Posterior vena cava (tissue), 2 donors: Measurements from ENCODE around the gene TSHZ1. TPM values are rescaled to one million over a fixed set of nuclear protein-coding genes. Genes with fewer than 3 reads are reported as not detected.

Experiments
- DNase-seq: peaks from one replicate; pipeline ENCODE4 v3.0.0-alpha.2; 2020; ENCODE audit warnings: low spot score
- intact Hi-C, 2 donors: fragments of 100-400 bp; cut with DNase I; formaldehyde crosslinking; loops; one replicate each; pipeline versions ENCODE4 v1.14.1 to v1.14.2; 2022 to 2023
- total RNA-seq, 2 donors: library from RNA; stranded (reverse); fragmentation: NEBNext Ultra II Directional; extraction: Animal tissue kit (Norgen Biotek cat#: 25700); gene quantifications; one replicate each; pipeline ENCODE4 v1.2.1, GENCODE V29; 2021
- donor health status: DM: yes; HTN: yes; CAD: no.
- donor health status: DM: yes; HTN: yes; CAD: no.

The TSHZ1 gene
- total RNA-seq, 2 donors from 2014 or later: 18.5 to 19.0 TPM

DNA sequence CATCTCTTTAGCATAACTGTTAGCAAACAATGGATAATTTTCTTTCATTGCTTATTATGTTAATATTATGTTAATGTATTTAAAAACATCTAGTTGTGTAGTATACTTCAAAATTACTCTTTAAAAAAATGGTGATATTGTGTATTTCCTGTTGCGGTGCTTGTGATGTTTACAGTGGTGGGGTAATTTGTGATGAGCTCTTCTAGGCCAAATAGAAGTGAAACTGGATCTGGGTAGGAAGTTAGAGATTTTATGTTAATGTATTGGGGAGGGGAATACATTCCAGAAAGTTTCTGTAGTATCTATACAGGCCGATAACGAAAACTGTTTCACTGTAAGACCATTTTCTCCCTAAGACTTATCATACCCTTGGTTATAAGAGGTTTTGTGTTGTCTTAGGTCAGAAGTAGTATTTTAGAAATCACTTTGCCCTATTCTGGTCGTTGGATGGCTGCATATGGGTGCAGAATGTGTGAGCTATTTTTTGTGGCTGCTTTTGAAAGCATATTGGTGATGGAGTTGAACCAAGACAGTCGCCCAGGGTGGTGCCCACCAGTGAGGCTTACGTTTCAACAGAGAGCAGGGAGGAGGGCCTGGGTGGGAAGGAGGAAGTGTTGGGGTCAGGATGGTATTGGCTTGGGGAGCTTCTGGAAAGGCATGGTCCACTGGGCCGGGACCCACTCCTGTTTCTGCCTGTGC lies 5.8 kb downstream of the TSHZ1 start:
- intact Hi-C loops: no loop called here

DNA sequence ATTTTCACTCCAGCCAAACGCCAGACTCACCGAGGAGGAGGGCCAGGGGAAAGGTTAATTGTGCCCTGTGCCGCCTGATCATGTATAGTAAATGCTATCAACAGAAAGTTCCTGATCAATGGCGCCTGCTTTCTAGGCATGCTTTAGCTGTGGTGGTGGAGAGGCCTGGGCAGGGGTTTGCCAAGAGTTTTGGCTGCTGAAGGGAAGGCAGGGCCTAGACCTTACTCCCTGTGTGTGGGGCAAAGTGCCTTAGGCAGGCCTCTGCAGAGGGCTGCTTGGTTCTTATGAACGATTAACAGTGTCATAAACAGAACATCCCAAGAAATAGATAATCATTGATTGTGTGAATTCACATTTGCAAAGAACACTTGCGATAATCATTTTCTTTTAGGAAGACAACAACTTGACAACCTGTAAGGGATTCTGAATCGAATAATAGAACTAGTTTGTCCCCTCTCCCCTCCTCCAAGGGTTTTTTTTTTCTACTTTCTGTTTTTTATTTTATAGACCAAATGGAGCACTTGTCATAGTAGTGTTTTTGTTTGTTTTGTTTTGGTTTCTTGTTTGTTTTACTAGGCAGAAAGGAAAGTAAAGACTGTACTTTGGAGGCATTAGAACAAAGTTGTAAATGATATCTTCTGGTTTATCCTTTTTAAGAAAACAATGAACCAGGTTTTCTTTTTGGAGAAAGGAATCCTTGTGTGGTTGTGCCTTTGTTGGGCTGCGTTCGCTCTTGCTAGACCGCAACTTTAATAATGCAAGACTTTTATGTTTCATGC lies 6.5 kb downstream of the TSHZ1 start:
- intact Hi-C loops: no loop called here
- DNase-seq: no peak

More for the DNA sequence above, 5.8 kb downstream of the TSHZ1 start:
- no peak for DNase-seq

DNA sequence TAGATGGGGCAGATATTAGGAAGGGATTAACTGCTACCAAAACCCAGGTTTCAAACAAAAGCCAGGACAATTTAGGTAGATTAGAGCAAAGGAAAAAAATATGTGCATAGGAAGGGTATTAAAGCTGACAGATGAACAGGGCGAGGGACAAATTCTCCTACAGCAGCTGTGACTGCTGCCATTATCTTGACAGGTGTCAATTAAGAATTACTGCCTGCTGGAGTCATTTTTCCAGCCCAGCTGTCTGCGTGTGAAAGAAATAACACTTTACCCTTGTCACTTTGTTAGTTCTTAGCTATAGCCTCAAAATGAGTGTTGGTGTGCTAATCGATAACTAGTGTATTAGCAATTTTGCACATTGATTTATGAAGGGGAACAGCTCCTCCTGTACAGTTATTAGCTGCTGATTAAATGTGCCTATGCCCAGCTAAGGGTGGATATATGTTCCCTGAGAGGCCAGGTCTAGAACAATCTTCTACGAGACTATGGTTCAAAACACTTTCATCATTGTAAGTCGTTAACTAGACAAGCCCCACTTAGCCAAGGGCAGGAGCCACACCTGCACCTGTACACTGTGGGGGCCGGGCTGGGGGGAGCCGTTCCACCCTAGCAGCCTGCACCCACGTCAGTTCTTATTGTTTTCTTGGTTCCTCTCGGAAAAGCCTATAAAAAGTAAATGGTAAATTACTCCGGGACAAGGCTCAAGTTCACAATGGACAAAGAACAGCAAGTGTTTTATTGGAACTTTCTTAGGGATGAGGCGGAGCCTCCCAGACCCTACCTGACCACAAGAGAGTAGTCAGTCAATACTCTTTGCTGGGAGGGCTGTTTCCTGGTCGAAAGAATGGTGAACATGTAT lies 7.7 kb downstream of the TSHZ1 start:
- intact Hi-C loops: no loop called here
- DNase-seq: no peak

- intact Hi-C loops: no loop called here
- no peak for DNase-seq
These were observed 9.3 kb downstream of the TSHZ1 start for GRCh38 chr18:75219745-75220375.

DNA sequence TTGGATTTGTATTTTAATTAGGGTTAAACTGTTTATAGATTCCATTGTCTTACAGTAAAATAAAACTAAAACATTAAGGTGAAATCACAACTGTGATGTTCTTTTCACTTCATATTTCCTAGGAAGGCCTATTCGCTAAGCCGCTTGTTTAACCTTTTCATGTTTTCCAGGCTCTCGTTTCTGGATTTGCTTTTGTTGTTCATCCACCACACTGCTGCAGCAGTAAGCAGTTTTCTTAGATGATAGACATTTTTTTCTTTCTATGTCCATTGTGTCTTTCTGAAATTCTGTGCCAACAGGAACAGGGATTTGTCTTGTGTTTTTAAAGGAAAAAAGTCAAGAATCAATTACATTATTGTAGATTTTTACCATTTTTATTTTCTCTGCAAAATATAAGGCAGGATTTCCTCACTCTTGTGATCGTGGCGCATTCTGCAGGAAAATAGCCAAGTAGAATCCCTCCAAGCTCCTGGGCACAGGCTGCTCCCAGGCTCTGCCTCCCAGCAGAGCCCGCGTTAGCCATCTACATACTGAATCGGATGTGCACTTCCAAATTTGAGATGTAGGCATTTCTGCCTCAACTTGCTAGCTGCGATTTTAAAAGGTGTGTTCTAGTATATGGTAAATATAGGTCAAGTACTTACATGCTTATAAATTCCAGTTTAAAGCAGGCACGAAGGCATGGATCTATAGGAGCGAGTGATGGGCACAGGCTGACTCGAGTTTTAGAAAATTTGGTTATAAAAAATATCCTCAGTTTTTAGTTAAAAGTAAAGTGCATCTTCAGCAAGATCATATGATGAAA lies 10.2 kb downstream of the TSHZ1 start:
- no peak for DNase-seq
- intact Hi-C loops: no loop called here

GRCh38 chr18:75221397-75221796 lies 10.8 kb downstream of the TSHZ1 start:
- intact Hi-C loops: no loop called here
- no peak for DNase-seq

DNA sequence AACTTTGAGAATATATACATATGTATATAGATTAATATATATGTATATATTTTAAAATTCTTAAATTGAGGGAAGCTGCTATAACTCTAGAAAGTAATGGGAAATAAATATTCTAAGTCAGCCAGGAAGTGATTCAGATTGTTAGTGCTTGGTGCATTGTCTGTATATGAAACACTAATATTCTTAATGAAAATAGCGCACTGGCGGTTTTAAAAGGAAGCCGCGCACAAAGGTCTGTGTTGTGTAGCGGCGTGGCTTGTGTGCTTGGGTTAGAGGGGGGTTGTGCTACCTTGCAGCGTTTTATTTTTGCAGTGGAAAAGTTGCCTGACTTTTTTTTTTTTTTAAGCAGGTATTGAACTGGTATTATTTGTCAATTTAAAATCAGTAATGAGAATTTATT lies 11.3 kb downstream of the TSHZ1 start:
- intact Hi-C loops: no loop called here
- no peak for DNase-seq

- intact Hi-C loops: no loop called here
- DNase-seq: no peak
These were observed 11.8 kb downstream of the TSHZ1 start for GRCh38 chr18:75222407-75222806.

GRCh38 chr18:75223687-75224347 lies 13.2 kb downstream of the TSHZ1 start:
- DNase-seq: no peak
- intact Hi-C loops: no loop called here

DNA sequence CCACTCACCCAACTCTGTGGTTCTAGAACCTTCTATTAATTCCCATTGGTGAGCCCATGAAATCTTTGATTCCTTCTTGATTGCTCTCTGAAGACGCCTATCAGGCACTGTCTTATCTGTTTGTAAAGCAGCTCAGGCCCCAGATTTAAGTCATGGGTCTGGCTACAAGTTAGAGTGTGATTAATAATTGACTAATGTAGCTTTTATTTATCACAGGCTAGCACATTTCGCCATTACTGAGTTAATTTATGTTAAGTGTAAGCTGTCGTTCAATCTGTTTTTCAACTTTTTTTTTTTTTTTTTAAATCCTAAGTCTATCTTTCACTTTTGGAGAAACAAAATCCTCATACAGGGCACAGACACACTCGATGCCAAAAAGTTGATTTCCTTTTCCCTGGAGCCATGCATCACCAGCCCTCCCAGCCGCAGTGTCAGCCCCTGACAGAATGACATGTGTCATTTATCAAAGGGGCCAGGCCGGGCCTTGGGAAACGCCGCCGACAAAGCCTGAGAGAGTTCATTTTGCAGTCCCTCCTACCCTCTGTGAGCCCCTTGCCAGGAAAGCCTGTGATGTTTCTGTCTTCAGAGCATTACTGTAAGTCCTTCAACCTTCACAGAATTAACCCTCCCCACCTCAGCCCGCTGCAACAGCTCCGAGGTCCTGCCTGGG lies 15.8 kb downstream of the TSHZ1 start:
- no peak for DNase-seq
- intact Hi-C loops: no loop called here

GRCh38 chr18:75226956-75227316 lies 16.3 kb downstream of the TSHZ1 start:
- intact Hi-C loops: no loop called here
- no peak for DNase-seq

GRCh38 chr18:75227535-75228296 lies 17.1 kb downstream of the TSHZ1 start:
- intact Hi-C loops: no loop called here

DNA sequence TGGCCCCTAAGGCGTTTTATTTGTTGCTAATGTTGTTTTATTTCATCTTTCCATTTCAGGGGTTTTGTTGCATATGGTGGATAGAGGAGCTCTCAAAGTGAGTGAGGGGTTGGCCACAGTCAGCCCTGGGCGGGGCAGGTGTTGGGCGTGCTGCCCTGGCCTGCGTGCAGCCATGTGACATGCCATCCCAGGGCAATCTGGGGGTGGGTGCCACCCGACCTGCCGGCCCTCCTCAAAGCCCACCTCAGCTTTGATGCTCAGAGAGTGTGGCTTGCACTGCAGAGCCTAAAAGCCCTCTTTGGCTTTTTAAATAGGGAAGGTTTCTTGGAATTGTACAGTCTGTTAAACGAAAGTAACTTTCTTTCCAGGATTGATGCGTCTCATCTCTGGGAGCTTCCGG lies 18.4 kb downstream of the TSHZ1 start:
- intact Hi-C loops: no loop called here
- DNase-seq: no peak

More at GRCh38 chr18:75227535-75228296, 17.1 kb downstream of the TSHZ1 start:
- DNase-seq: no peak

- intact Hi-C loops: no loop called here
- DNase-seq: no peak
These were observed 18.8 kb downstream of the TSHZ1 start for GRCh38 chr18:75229437-75229836.

- intact Hi-C loops: no loop called here
- DNase-seq: no peak
These were observed 19.8 kb downstream of the TSHZ1 start for GRCh38 chr18:75230163-75231052.

DNA sequence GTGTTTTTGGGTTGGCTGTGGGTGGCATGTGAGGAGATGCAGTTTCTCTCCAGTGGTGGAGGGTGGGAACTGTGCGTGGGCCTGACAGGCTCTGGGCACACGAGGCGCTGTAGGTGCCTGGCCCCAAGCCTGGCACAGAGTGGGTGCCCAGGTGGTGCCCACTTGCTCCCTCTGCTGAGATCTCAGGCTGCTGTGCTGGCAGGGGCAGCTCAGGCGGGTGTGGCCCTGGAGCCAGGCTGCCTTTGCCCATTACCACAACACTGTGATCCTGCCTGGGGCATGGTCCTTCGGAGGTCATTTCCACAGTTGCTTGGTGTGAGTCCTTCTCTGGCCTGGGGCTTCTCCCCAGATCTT lies 20.4 kb downstream of the TSHZ1 start:
- intact Hi-C loops: no loop called here
- DNase-seq: no peak
